GM18867 (cell line): Measurements from ENCODE around the gene CHPF.

Source experiments
- ATAC-seq: cut with Tn5 transposase; IDR thresholded peaks from one replicate; pipeline ENCODE4 v1.9.1; 2021; ENCODE audit warnings: mild to moderate bottlenecking, moderate library complexity; ENCODE audit not compliant: unreplicated experiment

CHPF gene

GRCh38 chr2:219498280-219499057 is 45.1 kb downstream of the CHPF start, which contains the start of gene GMPPA:
GMPPA (plus strand) TSS chr2:219498891; CDS start chr2:219499976, 1,085 bp downstream.
- ATAC-seq, result peak; percentile 94

- peak; percentile 22 for ATAC-seq
Measured at GRCh38 chr2:219497495-219498279, 45.9 kb downstream of the CHPF start.

- no peak for ATAC-seq
Measured at GRCh38 chr2:219496825-219497494, 46.6 kb downstream of the CHPF start.

GRCh38 chr2:219496247-219496824 is 47.3 kb downstream of the CHPF start:
- ATAC-seq, result no peak

GRCh38 chr2:219495531-219496122 is 48.0 kb downstream of the CHPF start:
- no peak for ATAC-seq

- no peak for ATAC-seq
Measured at GRCh38 chr2:219494952-219495530, 48.6 kb downstream of the CHPF start.

GRCh38 chr2:219493086-219493485 is 50.5 kb downstream of the CHPF start:
- ATAC-seq, result no peak

- ATAC-seq, result no peak
Measured at GRCh38 chr2:219492575-219492974, 51.0 kb downstream of the CHPF start.

GRCh38 chr2:219491278-219491963 is 52.2 kb downstream of the CHPF start:
- no peak for ATAC-seq

- ATAC-seq, result no peak
Measured at GRCh38 chr2:219490600-219491130, 52.9 kb downstream of the CHPF start.

GRCh38 chr2:219490186-219490585 is 53.4 kb downstream of the CHPF start:
- no peak for ATAC-seq

GRCh38 chr2:219489315-219489714 is 54.3 kb downstream of the CHPF start:
- no peak for ATAC-seq
